Stimulated activated naive B cell treated with anti-CD40 and anti-IgM and Interleukin-4, amounts not matched to agents 10 μg/mL and 1 μg/mL and 100 μg/mL, for 72 hours (primary cell): ENCODE results near the gene KIAA1143.

Experiments
- ATAC-seq, 2 donors: fragments of 150-1000 bp; cut with Tn5 transposase; replicated peaks; 2 replicates each; pipeline ENCODE4 v1.10.0; 2021; ENCODE audit warnings: moderate library complexity in 1 of 2
- DNase-seq: peaks from one replicate; pipeline ENCODE4 v3.0.0; 2021
- H3K27ac Mint-ChIP-seq: one replicate; pipeline ENCODE4 v1.8.0; 2022; ENCODE audit warnings: mild to moderate bottlenecking, mixed read lengths
- H3K27me3 Mint-ChIP-seq, 2 donors: one replicate each; pipeline ENCODE4 v1.8.0; 2022; ENCODE audit warnings: mixed read lengths in 2 of 2
- H3K36me3 Mint-ChIP-seq, 2 donors: one replicate each; pipeline ENCODE4 v1.8.0; 2022; ENCODE audit warnings: mixed read lengths in 2 of 2, mild to moderate bottlenecking in 1 of 2
- H3K4me1 Mint-ChIP-seq, 2 donors: one replicate each; pipeline ENCODE4 v1.8.0; 2022; ENCODE audit warnings: mixed read lengths in 2 of 2, mild to moderate bottlenecking in 1 of 2
- H3K4me3 Mint-ChIP-seq, 2 donors: one replicate each; pipeline ENCODE4 v1.8.0; 2022; ENCODE audit warnings: mild to moderate bottlenecking in 2 of 2, mixed read lengths in 2 of 2, moderate library complexity in 1 of 2
- H3K9me3 Mint-ChIP-seq, 2 donors: one replicate each; pipeline ENCODE4 v1.8.0; 2022; ENCODE audit warnings: mixed read lengths in 2 of 2, mild to moderate bottlenecking in 1 of 2

KIAA1143 gene

GRCh38 chr3:44722103-44722401, 39.4 kb downstream of the KIAA1143 start:
- no peak for DNase-seq
- no peak for ATAC-seq
- Mint-ChIP-seq H3K36me3 (peaks cover 63 to 76% of the 10 kb centered on the region in 2 donors), H3K27me3 (no peaks in the 10 kb centered on the region), H3K27ac (no peak overlapping the region), H3K9me3 (peaks cover 39 to 45% of the 10 kb centered on the region in 2 donors), H3K4me3 (no peak overlapping the region), H3K4me1 (no peaks in the 10 kb centered on the region)

GRCh38 chr3:44721231-44722102, 40.0 kb downstream of the KIAA1143 start:
- peaks cover 68 to 82% of the 10 kb centered on the region in 2 donors for H3K36me3 Mint-ChIP-seq
- H3K9me3 Mint-ChIP-seq = peaks cover 42 to 49% of the 10 kb centered on the region in 2 donors
- no peaks in the 10 kb centered on the region for H3K27me3 Mint-ChIP-seq
- ATAC-seq = no peak
- no peaks in the 10 kb centered on the region for H3K4me1 Mint-ChIP-seq
- no peak overlapping the region for H3K27ac Mint-ChIP-seq
- DNase-seq = no peak
- H3K4me3 Mint-ChIP-seq = no peak overlapping the region

- DNase-seq (peak; percentile 67), ATAC-seq (peak; percentile 97 to 99)
- peaks cover 15 to 26% of the 10 kb centered on the region in 2 donors for H3K27me3 Mint-ChIP-seq
- peak within 1 kb of the TSS; percentile 97 to 99 for H3K4me3 Mint-ChIP-seq
- H3K9me3 Mint-ChIP-seq = peaks cover 26 to 28% of the 10 kb centered on the region in 2 donors
- peak within 1 kb of the TSS; percentile 98 for H3K27ac Mint-ChIP-seq
- peaks cover 39 to 54% of the 10 kb centered on the region in 2 donors for H3K36me3 Mint-ChIP-seq
- peaks cover 4 to 16% of the 10 kb centered on the region in 2 donors for H3K4me1 Mint-ChIP-seq
Measured at GRCh38 chr3:44712455-44713075, 48.9 kb downstream of the KIAA1143 start, which contains the start of gene ZNF502. ZNF502 (plus strand) TSS chr3:44712660; CDS start chr3:44720262, 7,602 bp downstream.
